Fibroblast of mammary gland (primary cell): ENCODE results near the gene C1QTNF12.
"Not testable (repeated sequence)": the region's sequence is repeated elsewhere in the genome, so short reads cannot be mapped to it uniquely, and the experiment has no call there.

ENCODE experiments used
- DNase-seq: peaks from one replicate; pipeline ENCODE4 v3.0.0-alpha.2; 2010; ENCODE audit warnings: low read depth
- H3K4me3 ChIP-seq: 2 replicates; pipeline ENCODE4 v1.5.1; 2011; ENCODE audit warnings: low read depth, mild to moderate bottlenecking, low read length, moderate library complexity; ENCODE audit not compliant: control insufficient read depth
- CTCF ChIP-seq: conservative IDR thresholded peaks from 2 replicates; pipeline ENCODE4 v1.5.1; 2011; ENCODE audit warnings: low read depth, low read length, inconsistent platforms; ENCODE audit not compliant: control insufficient read depth, insufficient read depth

Gene C1QTNF12

GRCh38 chr1:1199141-1199960, 47.2 kb downstream of the C1QTNF12 start:
- no peak for DNase-seq
- no peak for TF ChIP-seq CTCF
- H3K4me3 ChIP-seq = no peak overlapping the region

GRCh38 chr1:1198423-1199140, 47.9 kb downstream of the C1QTNF12 start:
- DNase-seq = no peak
- H3K4me3 ChIP-seq = no peak overlapping the region
- TF ChIP-seq CTCF = no peak

- TF ChIP-seq CTCF = no peak
- DNase-seq = no peak
- no peak overlapping the region for H3K4me3 ChIP-seq
These were observed 48.7 kb downstream of the C1QTNF12 start for GRCh38 chr1:1197551-1198422.

GRCh38 chr1:1197188-1197500, 49.4 kb downstream of the C1QTNF12 start:
- no peak for DNase-seq
- no peak overlapping the region for H3K4me3 ChIP-seq
- TF ChIP-seq CTCF = no peak

GRCh38 chr1:1196431-1197187, 49.9 kb downstream of the C1QTNF12 start:
- TF ChIP-seq CTCF = no peak
- no peak for DNase-seq
- H3K4me3 ChIP-seq = no peak overlapping the region

GRCh38 chr1:1195726-1196125, 50.8 kb downstream of the C1QTNF12 start:
- DNase-seq, H3K4me3 ChIP-seq: not testable (repeated sequence)
